ENCODE results near the gene FAM168A. TPM values are rescaled to one million over a fixed set of nuclear protein-coding genes. Genes with fewer than 3 reads are reported as not detected.

Gene FAM168A
- total RNA-seq, 2 experiments from 2014 or later, result 12.2 TPM

- Mint-ChIP-seq H3K27me3 (no peaks in the 10 kb centered on the region), H3K4me3 (no peak overlapping the region), H3K36me3 (no peaks in the 10 kb centered on the region), H3K27ac (no peak overlapping the region), H3K4me1 (ENCODE audit: low read depth) (peaks cover 11% of the 10 kb centered on the region), H3K9me3 (no peaks in the 10 kb centered on the region)
- intact Hi-C loops (cut with micrococcal nuclease), result no loop called here
- CTCF ChIA-PET, result interaction anchor here (0.5 kb wide), 1 partner anchor 13 kb away, joined by 3 read pairs; no protein-coding TSS in a partner anchor
- POLR2A ChIA-PET, result no interaction called here
- no peak for DNase-seq
Measured at GRCh38 chr11:73551677-73552076, 46.2 kb downstream of the FAM168A start.

- peaks cover 11% of the 10 kb centered on the region for H3K4me1 Mint-ChIP-seq (ENCODE audit: low read depth)
- H3K27ac Mint-ChIP-seq, result no peak overlapping the region
- no peak overlapping the region for H3K4me3 Mint-ChIP-seq
- no peaks in the 10 kb centered on the region for H3K27me3 Mint-ChIP-seq
- H3K9me3 Mint-ChIP-seq, result no peaks in the 10 kb centered on the region
- CTCF ChIA-PET, result no interaction called here
- no peaks in the 10 kb centered on the region for H3K36me3 Mint-ChIP-seq
- intact Hi-C loops (cut with micrococcal nuclease), result no loop called here
- DNase-seq, result no peak
- POLR2A ChIA-PET, result no interaction called here
Measured at GRCh38 chr11:73549376-73549775, 48.5 kb downstream of the FAM168A start.

GRCh38 chr11:73547706-73548595, 50.0 kb downstream of the FAM168A start:
- Mint-ChIP-seq H3K27ac (no peak overlapping the region), H3K4me1 (ENCODE audit: low read depth) (peaks cover 11% of the 10 kb centered on the region), H3K36me3 (no peaks in the 10 kb centered on the region), H3K9me3 (no peaks in the 10 kb centered on the region), H3K27me3 (no peaks in the 10 kb centered on the region), H3K4me3 (no peak overlapping the region)
- CTCF ChIA-PET, result no interaction called here
- no peak for DNase-seq
- POLR2A ChIA-PET, result no interaction called here
- intact Hi-C loops (cut with micrococcal nuclease), result no loop called here

- intact Hi-C loops (cut with micrococcal nuclease), result no loop called here
- Mint-ChIP-seq H3K36me3 (no peaks in the 10 kb centered on the region), H3K27me3 (no peaks in the 10 kb centered on the region), H3K27ac (no peak overlapping the region), H3K9me3 (no peaks in the 10 kb centered on the region), H3K4me1 (ENCODE audit: low read depth) (peaks cover 26% of the 10 kb centered on the region), H3K4me3 (no peak overlapping the region)
- no peak for DNase-seq
- ChIA-PET POLR2A (interaction anchor here (0.8 kb wide), 1 partner anchor 30 kb away, joined by 3 read pairs; no protein-coding TSS in a partner anchor), CTCF (no interaction called here)
Measured at GRCh38 chr11:73542175-73542574, 55.7 kb downstream of the FAM168A start.

- POLR2A ChIA-PET, result interaction anchor here (1.1 kb wide), 1 partner anchor 39 kb away, joined by 3 read pairs; no protein-coding TSS in a partner anchor
- H3K27ac Mint-ChIP-seq, result no peak overlapping the region
- no peaks in the 10 kb centered on the region for H3K9me3 Mint-ChIP-seq
- CTCF ChIA-PET, result no interaction called here
- no peak overlapping the region for H3K4me3 Mint-ChIP-seq
- H3K36me3 Mint-ChIP-seq, result no peaks in the 10 kb centered on the region
- peaks cover 26% of the 10 kb centered on the region for H3K4me1 Mint-ChIP-seq (ENCODE audit: low read depth)
- no peaks in the 10 kb centered on the region for H3K27me3 Mint-ChIP-seq
- intact Hi-C loops (cut with micrococcal nuclease), result no loop called here
- no peak for DNase-seq
Measured at GRCh38 chr11:73539506-73540084, 58.3 kb downstream of the FAM168A start.

GRCh38 chr11:73538381-73538872, 59.5 kb downstream of the FAM168A start:
- CTCF ChIA-PET, result interaction anchor here (0.7 kb wide), 2 partner anchors 13 to 88 kb away, joined by 3 to 4 read pairs; no protein-coding TSS in a partner anchor

GRCh38 chr11:73537969-73538368, 59.9 kb downstream of the FAM168A start:
- CTCF ChIA-PET, result interaction anchor here (0.7 kb wide), 1 partner anchor 88 kb away, joined by 4 read pairs; no protein-coding TSS in a partner anchor
- intact Hi-C loops (cut with micrococcal nuclease), result loop anchor here (1.0 kb wide), 1 partner anchor 40 kb away; no protein-coding TSS in a partner anchor
- DNase-seq, result no peak
- H3K27me3 Mint-ChIP-seq, result no peaks in the 10 kb centered on the region
- POLR2A ChIA-PET, result interaction anchor here (0.6 kb wide), 1 partner anchor 60 kb away, joined by 3 read pairs; the partner anchor contains the start of gene FAM168A
- H3K4me1 Mint-ChIP-seq (ENCODE audit: low read depth), result peaks cover 29% of the 10 kb centered on the region
- no peaks in the 10 kb centered on the region for H3K36me3 Mint-ChIP-seq
- H3K27ac Mint-ChIP-seq, result peak overlapping the region; percentile 69
- no peak overlapping the region for H3K4me3 Mint-ChIP-seq
- H3K9me3 Mint-ChIP-seq, result no peaks in the 10 kb centered on the region

More at GRCh38 chr11:73538381-73538872, 59.5 kb downstream of the FAM168A start:
- Mint-ChIP-seq H3K27ac (peak overlapping the region; percentile 69), H3K9me3 (no peaks in the 10 kb centered on the region), H3K4me1 (ENCODE audit: low read depth) (peaks cover 29% of the 10 kb centered on the region), H3K4me3 (no peak overlapping the region), H3K36me3 (no peaks in the 10 kb centered on the region), H3K27me3 (no peaks in the 10 kb centered on the region)
- intact Hi-C loops (cut with micrococcal nuclease), result loop anchor here (1.0 kb wide), 1 partner anchor 40 kb away; no protein-coding TSS in a partner anchor
- peak; percentile 32 for DNase-seq
- POLR2A ChIA-PET, result interaction anchor here (0.6 to 1.1 kb wide), 2 partner anchors 40 to 60 kb away, joined by 3 read pairs; partner anchors contain the start of gene FAM168A

GRCh38 chr11:73536961-73537360, 61.0 kb downstream of the FAM168A start:
- no peak overlapping the region for H3K4me3 Mint-ChIP-seq
- ChIA-PET CTCF (no interaction called here), POLR2A (no interaction called here)
- H3K4me1 Mint-ChIP-seq (ENCODE audit: low read depth), result peaks cover 23% of the 10 kb centered on the region
- no peak for DNase-seq
- H3K27me3 Mint-ChIP-seq, result no peaks in the 10 kb centered on the region
- H3K27ac Mint-ChIP-seq, result no peak overlapping the region
- H3K36me3 Mint-ChIP-seq, result no peaks in the 10 kb centered on the region
- no peaks in the 10 kb centered on the region for H3K9me3 Mint-ChIP-seq
- intact Hi-C loops (cut with micrococcal nuclease), result no loop called here

GRCh38 chr11:73532310-73532709, 65.6 kb downstream of the FAM168A start:
- ChIA-PET POLR2A (no interaction called here), CTCF (interaction anchor here (0.9 to 1.1 kb wide), 2 partner anchors 93 to 181 kb away, joined by 3 to 6 read pairs; no protein-coding TSS in a partner anchor)
- H3K27me3 Mint-ChIP-seq, result no peaks in the 10 kb centered on the region
- no peaks in the 10 kb centered on the region for H3K36me3 Mint-ChIP-seq
- H3K9me3 Mint-ChIP-seq, result no peaks in the 10 kb centered on the region
- intact Hi-C loops (cut with micrococcal nuclease), result no loop called here
- H3K4me1 Mint-ChIP-seq (ENCODE audit: low read depth), result peaks cover 15% of the 10 kb centered on the region
- H3K27ac Mint-ChIP-seq, result no peak overlapping the region
- no peak overlapping the region for H3K4me3 Mint-ChIP-seq
- no peak for DNase-seq

GRCh38 chr11:73531386-73531785, 66.5 kb downstream of the FAM168A start:
- POLR2A ChIA-PET, result no interaction called here
- intact Hi-C loops (cut with micrococcal nuclease), result no loop called here
- Mint-ChIP-seq H3K9me3 (no peaks in the 10 kb centered on the region), H3K27me3 (no peaks in the 10 kb centered on the region), H3K27ac (no peak overlapping the region), H3K4me3 (no peak overlapping the region), H3K36me3 (no peaks in the 10 kb centered on the region), H3K4me1 (ENCODE audit: low read depth) (peaks cover 19% of the 10 kb centered on the region)
- DNase-seq, result no peak
- CTCF ChIA-PET, result no interaction called here

GRCh38 chr11:73530109-73530508, 67.8 kb downstream of the FAM168A start:
- DNase-seq, result no peak
- no peaks in the 10 kb centered on the region for H3K36me3 Mint-ChIP-seq
- H3K4me3 Mint-ChIP-seq, result no peak overlapping the region
- no peak overlapping the region for H3K27ac Mint-ChIP-seq
- intact Hi-C loops (cut with micrococcal nuclease), result no loop called here
- no peaks in the 10 kb centered on the region for H3K9me3 Mint-ChIP-seq
- peaks cover 19% of the 10 kb centered on the region for H3K4me1 Mint-ChIP-seq (ENCODE audit: low read depth)
- ChIA-PET POLR2A (no interaction called here), CTCF (no interaction called here)
- H3K27me3 Mint-ChIP-seq, result no peaks in the 10 kb centered on the region

- intact Hi-C loops (cut with micrococcal nuclease), result no loop called here
- Mint-ChIP-seq H3K4me3 (no peak overlapping the region), H3K4me1 (ENCODE audit: low read depth) (peaks cover 19% of the 10 kb centered on the region), H3K36me3 (no peaks in the 10 kb centered on the region), H3K27ac (no peak overlapping the region), H3K27me3 (no peaks in the 10 kb centered on the region), H3K9me3 (no peaks in the 10 kb centered on the region)
- DNase-seq, result no peak
- ChIA-PET CTCF (interaction anchor here (0.8 kb wide), 1 partner anchor 97 kb away, joined by 3 read pairs; no protein-coding TSS in a partner anchor), POLR2A (no interaction called here)
Measured at GRCh38 chr11:73529204-73529530, 68.7 kb downstream of the FAM168A start.
